HFFc6 (cell line): Measurements from ENCODE around the gene ELN. TPM values are rescaled to one million over a fixed set of nuclear protein-coding genes. Genes with fewer than 3 reads are reported as not detected.
"Not testable (repeated sequence)": the region's sequence is repeated elsewhere in the genome, so short reads cannot be mapped to it uniquely, and the experiment has no call there.

Experiments used
- DNase-seq: peaks from one replicate; pipeline ENCODE4 v3.0.0-alpha.2; 2018
- H3K27ac Mint-ChIP-seq: 2 replicates; pipeline ENCODE4 v1.8.0; 2020; ENCODE audit warnings: mild to moderate bottlenecking, mixed read lengths
- H3K27me3 Mint-ChIP-seq: 2 replicates; pipeline ENCODE4 v1.8.0; 2021; ENCODE audit warnings: mild to moderate bottlenecking, moderate library complexity, mixed read lengths; ENCODE audit not compliant: insufficient read depth
- H3K36me3 Mint-ChIP-seq: 2 replicates; pipeline ENCODE4 v1.8.0; 2021; ENCODE audit warnings: low read depth, mixed read lengths
- H3K4me1 Mint-ChIP-seq: 2 replicates; pipeline ENCODE4 v1.8.0; 2020; ENCODE audit warnings: low read depth, mixed read lengths
- H3K4me3 Mint-ChIP-seq: 2 replicates; pipeline ENCODE4 v1.8.0; 2020; ENCODE audit warnings: mild to moderate bottlenecking, moderate library complexity, mixed read lengths
- H3K9me3 Mint-ChIP-seq: 2 replicates; pipeline ENCODE4 v1.8.0; 2020; ENCODE audit warnings: mild to moderate bottlenecking, mixed read lengths
- CTCF ChIP-seq: fragments of 200-600 bp; sonication (generic); IDR thresholded peaks from 2 replicates; pipeline ENCODE4 v1.5.0; 2021; ENCODE audit warnings: antibody characterized with exemption, mild to moderate bottlenecking
- total RNA-seq, 6 experiments: library from RNA; stranded (reverse); fragmentation: NEBNext Ultra II Directional; extraction: Animal tissue kit (Norgen Biotek cat#: 25700); gene quantifications; 2 replicates in 1 of 6; 3 replicates in 5 of 6; pipeline ENCODE4 v1.2.3, GENCODE V29; 2021

ELN gene
- total RNA-seq, 6 experiments from 2014 or later, result 4.7 to 25.8 (median 19.1) TPM

- Mint-ChIP-seq H3K4me3 (no peak overlapping the region), H3K4me1 (peaks cover 7% of the 10 kb centered on the region), H3K27me3 (peaks cover 1% of the 10 kb centered on the region; the same call in 1 of the 2 replicates), H3K27ac (no peak overlapping the region), H3K9me3 (no peaks in the 10 kb centered on the region), H3K36me3 (peaks cover 4% of the 10 kb centered on the region; the same call in 1 of the 2 replicates)
- no peak for DNase-seq
- no peak for TF ChIP-seq CTCF
These were observed 16.7 kb downstream of the ELN start for GRCh38 chr7:74044366-74045350.

GRCh38 chr7:74046581-74046980, 18.6 kb downstream of the ELN start:
- not testable (repeated sequence) for H3K36me3 Mint-ChIP-seq, H3K27me3 Mint-ChIP-seq, H3K27ac Mint-ChIP-seq

GRCh38 chr7:74047804-74048380, 19.9 kb downstream of the ELN start:
- Mint-ChIP-seq H3K4me3 (no peak overlapping the region), H3K4me1 (peaks cover 7% of the 10 kb centered on the region), H3K36me3 (peaks cover 4% of the 10 kb centered on the region; the same call in 1 of the 2 replicates), H3K9me3 (no peaks in the 10 kb centered on the region), H3K27me3 (peaks cover 2% of the 10 kb centered on the region; the same call in 1 of the 2 replicates), H3K27ac (no peak overlapping the region)
- DNase-seq, result no peak
- no peak for TF ChIP-seq CTCF

More at GRCh38 chr7:74046581-74046980, 18.6 kb downstream of the ELN start:
- not testable (repeated sequence) for H3K9me3 Mint-ChIP-seq, H3K4me3 Mint-ChIP-seq, H3K4me1 Mint-ChIP-seq, DNase-seq

- no peak for TF ChIP-seq CTCF
- Mint-ChIP-seq H3K4me1 (no peaks in the 10 kb centered on the region), H3K36me3 (peaks cover 4% of the 10 kb centered on the region; the same call in 1 of the 2 replicates), H3K27me3 (peaks cover 4% of the 10 kb centered on the region; the same call in 1 of the 2 replicates), H3K4me3 (no peak overlapping the region), H3K9me3 (no peaks in the 10 kb centered on the region), H3K27ac (no peak overlapping the region)
- no peak for DNase-seq
These were observed 21.1 kb downstream of the ELN start for GRCh38 chr7:74048999-74049599.

GRCh38 chr7:74049997-74050798, 22.2 kb downstream of the ELN start:
- peaks cover 4% of the 10 kb centered on the region; the same call in 1 of the 2 replicates for H3K27me3 Mint-ChIP-seq
- H3K36me3 Mint-ChIP-seq, result peaks cover 4% of the 10 kb centered on the region; the same call in 1 of the 2 replicates

More at GRCh38 chr7:74049997-74050798, 22.2 kb downstream of the ELN start:
- Mint-ChIP-seq H3K4me1 (no peaks in the 10 kb centered on the region), H3K9me3 (no peaks in the 10 kb centered on the region), H3K27ac (no peak overlapping the region), H3K4me3 (no peak overlapping the region)
- no peak for TF ChIP-seq CTCF
- no peak for DNase-seq
